OCI-LY3 (cell line): Measurements from ENCODE around the gene AHRR.

Source experiments
- H2AFZ ChIP-seq: fragments of 200-600, 300-600 bp; shearing (Covaris generic); 2 replicates; pipeline ENCODE4 v1.6.0; 2014; ENCODE audit warnings: antibody characterized with exemption, low read depth, low read length
- H3K27ac ChIP-seq: fragments of 200-600, 300-600 bp; sonication (generic); 2 replicates; pipeline ENCODE4 v1.5.1; 2014; ENCODE audit warnings: mild to moderate bottlenecking, low read length, moderate library complexity, mixed read lengths
- H3K27me3 ChIP-seq: fragments of 200-600, 300-600 bp; sonication (generic); 2 replicates; pipeline ENCODE4 v1.6.1; 2014; ENCODE audit warnings: low read depth, low read length, mixed read lengths
- H3K36me3 ChIP-seq: fragments of 200-600, 300-600 bp; sonication (generic); replicated peaks from 2 replicates; pipeline ENCODE3; 2014; ENCODE audit warnings: low read depth, low read length, mixed read lengths
- H3K4me1 ChIP-seq: fragments of 300-600, 200-600 bp; sonication (generic); 2 replicates; pipeline ENCODE4 v1.6.1; 2014; ENCODE audit warnings: low read length, mixed read lengths
- H3K4me2 ChIP-seq: fragments of 200-600, 300-600 bp; sonication (generic); 2 replicates; pipeline ENCODE4 v1.6.1; 2014; ENCODE audit warnings: low read length, mixed read lengths
- H3K4me3 ChIP-seq: fragments of 300-600, 200-600 bp; sonication (generic); 2 replicates; pipeline ENCODE4 v1.5.1; 2014; ENCODE audit warnings: antibody characterized with exemption, mild to moderate bottlenecking, low read length, moderate library complexity
- H3K79me2 ChIP-seq: fragments of 300-600, 200-600 bp; shearing (Covaris generic); 2 replicates; pipeline ENCODE4 v1.6.1; 2014; ENCODE audit warnings: mild to moderate bottlenecking, low read length, mixed read lengths
- H3K9ac ChIP-seq: fragments of 300-600, 200-600 bp; shearing (Covaris generic); 2 replicates; pipeline ENCODE4 v1.6.0; 2014; ENCODE audit warnings: mild to moderate bottlenecking, low read length, moderate library complexity
- H3K9me3 ChIP-seq: fragments of 200-600, 300-600 bp; shearing (Covaris generic); 2 replicates; pipeline ENCODE4 v1.6.1; 2014; ENCODE audit warnings: low read length, mixed read lengths; ENCODE audit not compliant: insufficient read depth
- H4K20me1 ChIP-seq: fragments of 200-600, 300-600 bp; sonication (generic); 2 replicates; pipeline ENCODE4 v1.6.1; 2016; ENCODE audit warnings: low read length, mixed read lengths; ENCODE audit not compliant: insufficient read depth
- EZH2phosphoT487 ChIP-seq: fragments of 200-600 bp; shearing (Covaris generic); IDR thresholded peaks from 2 replicates; pipeline ENCODE4 v1.6.1; 2018; ENCODE audit warnings: antibody characterized with exemption, mixed run types, low read depth
- TF ChIP-seq, protein P1 (sequence below): fragments of 200-600, 300-600 bp; sonication (generic); IDR thresholded peaks from 2 replicates; pipeline ENCODE4 v1.5.1; 2014; ENCODE audit warnings: antibody characterized with exemption, low read length, low read depth

AHRR gene

DNA sequence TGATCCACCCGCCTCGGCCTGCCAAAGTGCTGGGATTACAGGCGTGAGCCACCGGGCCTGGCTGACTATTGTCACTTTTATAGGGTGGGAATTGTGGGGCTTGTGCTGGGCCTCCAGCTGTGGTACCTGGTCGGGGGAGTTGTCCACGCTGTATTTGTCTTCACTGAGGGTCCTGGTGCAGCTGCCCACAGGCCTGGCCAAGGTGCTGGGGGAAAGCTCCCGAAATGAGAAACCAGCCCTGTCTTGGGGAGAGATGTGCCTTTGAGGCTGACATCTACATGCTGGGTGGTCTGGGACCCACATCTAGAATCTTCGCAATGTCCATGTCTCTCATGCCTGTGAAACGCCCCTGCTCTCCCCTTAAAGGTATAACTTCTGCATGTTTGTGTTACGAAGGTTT is 124.1 kb downstream of the AHRR start:
- Histone ChIP-seq H2AFZ (no peak overlapping the region), H3K36me3 (peaks cover 31% of the 10 kb centered on the region), H3K9ac (no peak overlapping the region), H3K4me2 (no peak overlapping the region), H3K79me2 (peaks cover 29% of the 10 kb centered on the region), H3K4me3 (no peak overlapping the region), H3K4me1 (peaks cover 17% of the 10 kb centered on the region), H4K20me1 (no peaks in the 10 kb centered on the region), H3K27me3 (no peaks in the 10 kb centered on the region), H3K27ac (no peak overlapping the region), H3K9me3 (no peaks in the 10 kb centered on the region)
- TF ChIP-seq, protein P1, sequence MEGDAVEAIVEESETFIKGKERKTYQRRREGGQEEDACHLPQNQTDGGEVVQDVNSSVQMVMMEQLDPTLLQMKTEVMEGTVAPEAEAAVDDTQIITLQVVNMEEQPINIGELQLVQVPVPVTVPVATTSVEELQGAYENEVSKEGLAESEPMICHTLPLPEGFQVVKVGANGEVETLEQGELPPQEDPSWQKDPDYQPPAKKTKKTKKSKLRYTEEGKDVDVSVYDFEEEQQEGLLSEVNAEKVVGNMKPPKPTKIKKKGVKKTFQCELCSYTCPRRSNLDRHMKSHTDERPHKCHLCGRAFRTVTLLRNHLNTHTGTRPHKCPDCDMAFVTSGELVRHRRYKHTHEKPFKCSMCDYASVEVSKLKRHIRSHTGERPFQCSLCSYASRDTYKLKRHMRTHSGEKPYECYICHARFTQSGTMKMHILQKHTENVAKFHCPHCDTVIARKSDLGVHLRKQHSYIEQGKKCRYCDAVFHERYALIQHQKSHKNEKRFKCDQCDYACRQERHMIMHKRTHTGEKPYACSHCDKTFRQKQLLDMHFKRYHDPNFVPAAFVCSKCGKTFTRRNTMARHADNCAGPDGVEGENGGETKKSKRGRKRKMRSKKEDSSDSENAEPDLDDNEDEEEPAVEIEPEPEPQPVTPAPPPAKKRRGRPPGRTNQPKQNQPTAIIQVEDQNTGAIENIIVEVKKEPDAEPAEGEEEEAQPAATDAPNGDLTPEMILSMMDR = no peak
- TF ChIP-seq EZH2phosphoT487 = no peak

DNA sequence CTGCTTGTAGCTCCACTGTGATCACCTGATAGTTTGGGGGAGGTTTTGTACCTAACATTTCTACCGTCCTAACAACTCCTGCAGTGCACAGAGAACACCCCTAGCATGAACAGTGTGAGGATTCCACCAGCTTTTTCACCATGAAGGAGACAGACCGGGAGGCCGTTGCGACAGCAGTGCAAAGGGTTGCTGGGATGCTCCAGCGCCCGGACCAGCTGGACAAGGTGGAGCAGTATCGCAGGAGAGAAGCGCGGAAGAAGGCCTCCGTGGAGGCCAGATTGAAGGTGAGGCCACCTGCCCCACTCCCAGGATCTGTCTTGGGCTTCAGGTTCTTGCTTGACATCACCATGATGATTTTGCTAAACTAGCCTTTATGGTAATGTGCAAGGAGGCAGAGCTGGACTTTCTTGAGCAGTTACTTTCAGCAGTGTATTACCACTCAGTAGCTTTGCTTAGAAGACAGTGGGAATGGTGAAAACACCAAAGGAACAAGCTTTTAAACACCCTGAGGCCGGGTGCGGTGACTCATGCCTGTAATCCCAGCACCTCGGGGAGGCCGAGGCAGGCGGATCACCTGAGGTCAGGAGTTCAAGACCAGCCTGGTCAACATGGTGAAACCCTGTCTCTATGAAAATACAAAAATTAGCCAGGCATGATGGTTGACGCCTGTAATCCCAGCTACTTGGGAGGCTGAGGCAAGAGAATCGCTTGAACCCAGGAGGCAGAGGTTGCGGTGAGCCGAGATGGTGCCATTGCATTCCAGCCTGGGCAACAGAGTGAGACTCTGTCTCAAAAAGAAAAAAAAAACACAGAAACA is 124.8 kb downstream of the AHRR start:
- Histone ChIP-seq H3K9ac (no peak overlapping the region), H2AFZ (no peak overlapping the region), H3K36me3 (peaks cover 37% of the 10 kb centered on the region), H4K20me1 (no peaks in the 10 kb centered on the region), H3K9me3 (no peaks in the 10 kb centered on the region), H3K4me1 (peaks cover 14% of the 10 kb centered on the region), H3K4me3 (no peak overlapping the region), H3K4me2 (no peak overlapping the region), H3K27me3 (no peaks in the 10 kb centered on the region), H3K27ac (no peak overlapping the region), H3K79me2 (peaks cover 29% of the 10 kb centered on the region)
- TF ChIP-seq, protein P1 = no peak

DNA sequence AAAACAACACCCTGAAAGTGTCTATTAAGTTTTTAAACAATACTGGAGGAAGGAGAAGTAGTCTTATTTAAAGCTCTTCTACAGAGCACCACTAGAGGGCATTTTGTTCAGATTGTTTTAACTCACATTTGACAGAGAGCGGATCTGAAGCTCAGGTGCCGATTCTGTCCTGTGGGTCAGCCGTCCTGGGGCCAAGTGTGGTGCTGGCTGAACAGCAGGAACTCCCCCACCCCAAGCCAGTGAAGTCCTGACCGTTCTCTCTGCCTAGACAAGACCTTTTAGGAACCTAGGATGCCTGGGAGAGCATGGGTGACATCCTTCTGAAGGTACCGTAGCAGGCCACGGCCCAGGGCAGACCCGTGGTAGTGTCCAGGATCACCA is 125.4 kb downstream of the AHRR start:
- H3K79me2 ChIP-seq = peaks cover 29% of the 10 kb centered on the region
- H3K9ac ChIP-seq = no peak overlapping the region
- H3K4me3 ChIP-seq = no peak overlapping the region
- TF ChIP-seq EZH2phosphoT487 = no peak
- TF ChIP-seq, protein P1 = peak; percentile 51
- no peak overlapping the region for H3K27ac ChIP-seq
- peaks cover 43% of the 10 kb centered on the region for H3K36me3 ChIP-seq
- peaks cover 13% of the 10 kb centered on the region for H3K4me1 ChIP-seq
- no peaks in the 10 kb centered on the region for H4K20me1 ChIP-seq
- H3K27me3 ChIP-seq = no peaks in the 10 kb centered on the region
- H3K4me2 ChIP-seq = no peak overlapping the region
- peaks cover 5% of the 10 kb centered on the region; the same call in 1 of the 2 replicates for H3K9me3 ChIP-seq
- H2AFZ ChIP-seq = no peak overlapping the region

DNA sequence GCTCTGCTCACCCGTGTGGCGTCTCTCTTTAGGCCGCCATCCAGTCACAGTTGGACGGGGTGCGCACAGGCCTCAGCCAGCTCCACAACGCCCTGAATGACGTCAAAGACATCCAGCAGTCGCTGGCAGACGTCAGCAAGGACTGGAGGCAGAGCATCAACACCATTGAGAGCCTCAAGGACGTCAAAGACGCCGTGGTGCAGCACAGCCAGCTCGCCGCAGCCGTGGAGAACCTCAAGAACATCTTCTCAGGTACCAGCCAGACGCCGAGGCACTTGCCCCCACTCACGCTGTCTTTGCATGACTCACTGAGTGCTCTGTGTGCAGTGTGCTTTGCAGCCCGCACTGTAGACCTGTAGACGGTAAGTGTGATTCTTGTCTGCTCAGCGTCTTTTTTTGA is 126.0 kb downstream of the AHRR start:
- Histone ChIP-seq H3K9me3 (peaks cover 10% of the 10 kb centered on the region; the same call in 1 of the 2 replicates), H4K20me1 (no peaks in the 10 kb centered on the region), H3K4me1 (peaks cover 8% of the 10 kb centered on the region; the same call in 1 of the 2 replicates), H3K4me2 (no peak overlapping the region), H3K79me2 (peaks cover 23% of the 10 kb centered on the region), H3K9ac (no peak overlapping the region), H2AFZ (no peak overlapping the region), H3K27me3 (no peaks in the 10 kb centered on the region), H3K27ac (no peak overlapping the region), H3K4me3 (no peak overlapping the region), H3K36me3 (peaks cover 49% of the 10 kb centered on the region)
- no peak for TF ChIP-seq EZH2phosphoT487
- TF ChIP-seq, protein P1 = no peak
